HG03066 (cell line): ENCODE measurements around the gene FHOD3.

Experiments
- ATAC-seq: cut with Tn5 transposase; IDR thresholded peaks from one replicate; pipeline ENCODE4 v1.9.1; 2021; ENCODE audit warnings: low read depth; ENCODE audit not compliant: unreplicated experiment

Gene FHOD3

GRCh38 chr18:36578871-36579710 lies 281.6 kb downstream of the FHOD3 start:
- ATAC-seq = no peak

- no peak for ATAC-seq
These were observed 282.8 kb downstream of the FHOD3 start for GRCh38 chr18:36580266-36580665.

- no peak for ATAC-seq
These were observed 283.6 kb downstream of the FHOD3 start for GRCh38 chr18:36580874-36581750.

- no peak for ATAC-seq
These were observed 285.7 kb downstream of the FHOD3 start for GRCh38 chr18:36582988-36583745.

- ATAC-seq = no peak
These were observed 292.5 kb downstream of the FHOD3 start for GRCh38 chr18:36589857-36590543.

GRCh38 chr18:36590621-36591580 lies 293.4 kb downstream of the FHOD3 start:
- ATAC-seq = no peak

GRCh38 chr18:36592282-36592681 lies 294.8 kb downstream of the FHOD3 start:
- no peak for ATAC-seq

GRCh38 chr18:36593001-36593400 lies 295.5 kb downstream of the FHOD3 start:
- no peak for ATAC-seq

- no peak for ATAC-seq
These were observed 296.1 kb downstream of the FHOD3 start for GRCh38 chr18:36593641-36594040.

GRCh38 chr18:36594621-36595020 lies 297.1 kb downstream of the FHOD3 start:
- no peak for ATAC-seq

GRCh38 chr18:36595046-36595817 lies 297.7 kb downstream of the FHOD3 start:
- ATAC-seq = no peak

GRCh38 chr18:36595818-36596215 lies 298.3 kb downstream of the FHOD3 start:
- no peak for ATAC-seq

GRCh38 chr18:36597636-36598035 lies 300.1 kb downstream of the FHOD3 start:
- no peak for ATAC-seq

- no peak for ATAC-seq
These were observed 303.0 kb downstream of the FHOD3 start for GRCh38 chr18:36600548-36600947.

- ATAC-seq = no peak
These were observed 303.8 kb downstream of the FHOD3 start for GRCh38 chr18:36601316-36601715.

- no peak for ATAC-seq
These were observed 304.6 kb downstream of the FHOD3 start for GRCh38 chr18:36602071-36602470.

- ATAC-seq = no peak
These were observed 305.1 kb downstream of the FHOD3 start for GRCh38 chr18:36602620-36603019.

- ATAC-seq = no peak
These were observed 310.6 kb downstream of the FHOD3 start for GRCh38 chr18:36608107-36608506.
